ENCODE measurements around the gene TMEM242.

TMEM242 gene

GRCh38 chr6:157300436-157300835 lies 22.9 kb downstream of the TMEM242 start:
- H3K4me3 ChIP-seq (replicated peaks; ENCODE audit: low read depth, low read length) = no peak overlapping the region
- no peak for DNase-seq (ENCODE audit: extremely low read depth, insufficient read length)
- TF ChIP-seq, protein P1, sequence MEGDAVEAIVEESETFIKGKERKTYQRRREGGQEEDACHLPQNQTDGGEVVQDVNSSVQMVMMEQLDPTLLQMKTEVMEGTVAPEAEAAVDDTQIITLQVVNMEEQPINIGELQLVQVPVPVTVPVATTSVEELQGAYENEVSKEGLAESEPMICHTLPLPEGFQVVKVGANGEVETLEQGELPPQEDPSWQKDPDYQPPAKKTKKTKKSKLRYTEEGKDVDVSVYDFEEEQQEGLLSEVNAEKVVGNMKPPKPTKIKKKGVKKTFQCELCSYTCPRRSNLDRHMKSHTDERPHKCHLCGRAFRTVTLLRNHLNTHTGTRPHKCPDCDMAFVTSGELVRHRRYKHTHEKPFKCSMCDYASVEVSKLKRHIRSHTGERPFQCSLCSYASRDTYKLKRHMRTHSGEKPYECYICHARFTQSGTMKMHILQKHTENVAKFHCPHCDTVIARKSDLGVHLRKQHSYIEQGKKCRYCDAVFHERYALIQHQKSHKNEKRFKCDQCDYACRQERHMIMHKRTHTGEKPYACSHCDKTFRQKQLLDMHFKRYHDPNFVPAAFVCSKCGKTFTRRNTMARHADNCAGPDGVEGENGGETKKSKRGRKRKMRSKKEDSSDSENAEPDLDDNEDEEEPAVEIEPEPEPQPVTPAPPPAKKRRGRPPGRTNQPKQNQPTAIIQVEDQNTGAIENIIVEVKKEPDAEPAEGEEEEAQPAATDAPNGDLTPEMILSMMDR (IDR thresholded peaks at IDR 0.05; ENCODE audit: insufficient read depth, low read length, poor library complexity, severe bottlenecking) = no peak

DNA sequence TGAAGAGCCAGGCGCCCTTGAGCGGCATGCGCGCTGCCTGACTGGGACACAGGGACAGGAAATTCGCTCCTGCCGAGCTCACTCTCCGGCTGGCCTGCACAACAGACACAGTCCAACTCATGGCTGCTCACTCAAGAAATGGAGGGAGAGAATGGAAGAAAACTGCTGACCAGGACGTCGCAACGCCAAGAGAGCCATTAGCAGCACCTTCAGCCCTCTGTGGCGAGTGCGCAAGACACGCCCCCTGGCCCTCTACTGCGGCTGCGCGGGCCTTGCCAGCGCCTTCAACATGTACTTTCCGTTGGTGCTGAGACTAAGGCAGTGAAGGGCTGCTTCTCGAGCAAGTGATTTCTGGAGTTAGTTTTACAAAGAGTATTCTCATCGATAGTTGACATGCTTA lies 23.3 kb downstream of the TMEM242 start:
- TF ChIP-seq, protein P1 (IDR thresholded peaks at IDR 0.05; ENCODE audit: insufficient read depth, low read length, poor library complexity, severe bottlenecking) = no peak
- H3K36me3 ChIP-seq (ENCODE audit: control insufficient read depth, insufficient read depth, low read length) = no peaks in the 10 kb centered on the region
- H3K27me3 ChIP-seq (replicated peaks; ENCODE audit: control insufficient read depth, insufficient read depth, low read length) = no peaks in the 10 kb centered on the region
- no peak overlapping the region for H3K4me3 ChIP-seq (replicated peaks; ENCODE audit: low read depth, low read length)
- no peak for DNase-seq (ENCODE audit: extremely low read depth, insufficient read length)

More at GRCh38 chr6:157300436-157300835, 22.9 kb downstream of the TMEM242 start:
- Histone ChIP-seq H3K27me3 (replicated peaks; ENCODE audit: control insufficient read depth, insufficient read depth, low read length) (no peaks in the 10 kb centered on the region), H3K36me3 (ENCODE audit: control insufficient read depth, insufficient read depth, low read length) (no peaks in the 10 kb centered on the region)

DNA sequence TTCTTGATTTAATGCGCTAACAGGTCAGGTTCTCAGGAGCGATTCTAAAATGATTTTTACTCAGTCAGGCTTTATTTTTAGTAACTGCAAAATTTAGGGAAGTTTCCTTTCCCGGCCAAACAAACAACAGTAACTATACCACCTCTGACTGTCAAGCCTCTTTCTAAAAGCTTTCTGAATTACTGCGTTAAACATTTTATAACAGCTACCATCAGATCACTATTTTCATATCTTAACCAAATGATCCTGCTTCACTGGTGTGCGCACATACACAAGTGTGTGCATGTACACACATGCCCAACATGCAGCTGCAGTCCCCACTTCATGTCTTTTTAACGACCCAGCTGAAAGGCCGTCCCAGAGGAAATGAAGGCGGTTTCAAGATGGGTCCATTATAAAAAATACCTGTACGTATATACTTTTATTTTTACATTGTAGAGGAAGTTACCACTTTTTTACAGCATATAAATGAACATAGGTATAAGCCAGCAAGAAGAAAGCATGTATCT lies 25.0 kb downstream of the TMEM242 start:
- Histone ChIP-seq H3K4me3 (replicated peaks; ENCODE audit: low read depth, low read length) (no peak overlapping the region), H3K27me3 (replicated peaks; ENCODE audit: control insufficient read depth, insufficient read depth, low read length) (no peaks in the 10 kb centered on the region), H3K36me3 (ENCODE audit: control insufficient read depth, insufficient read depth, low read length) (no peaks in the 10 kb centered on the region)
- no peak for DNase-seq (ENCODE audit: extremely low read depth, insufficient read length)
- TF ChIP-seq, protein P1 (IDR thresholded peaks at IDR 0.05; ENCODE audit: insufficient read depth, low read length, poor library complexity, severe bottlenecking) = no peak

DNA sequence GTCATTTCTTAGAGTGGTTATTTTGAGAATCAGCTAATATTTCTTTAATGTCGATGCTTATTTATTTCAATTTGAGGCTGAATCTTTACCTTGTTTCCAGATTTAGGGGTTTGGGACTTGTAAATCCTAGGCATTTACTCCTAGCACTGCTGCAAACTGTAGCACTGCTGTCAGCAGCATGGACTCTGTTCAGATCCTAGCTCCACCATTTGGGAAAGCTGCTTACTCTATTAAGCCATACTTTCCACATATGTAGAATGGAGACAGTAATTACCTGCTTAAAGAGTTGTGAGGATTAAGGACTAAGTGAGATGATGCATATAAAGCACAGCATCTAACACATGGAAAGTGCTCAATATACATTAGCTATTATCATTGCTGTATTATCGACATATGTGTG lies 28.7 kb downstream of the TMEM242 start:
- no peak overlapping the region for H3K4me3 ChIP-seq (replicated peaks; ENCODE audit: low read depth, low read length)
- no peak for DNase-seq (ENCODE audit: extremely low read depth, insufficient read length)
- no peaks in the 10 kb centered on the region for H3K27me3 ChIP-seq (replicated peaks; ENCODE audit: control insufficient read depth, insufficient read depth, low read length)
- TF ChIP-seq, protein P1 (IDR thresholded peaks at IDR 0.05; ENCODE audit: insufficient read depth, low read length, poor library complexity, severe bottlenecking) = no peak
- no peaks in the 10 kb centered on the region for H3K36me3 ChIP-seq (ENCODE audit: control insufficient read depth, insufficient read depth, low read length)

GRCh38 chr6:157293780-157294179 lies 29.5 kb downstream of the TMEM242 start:
- no peak for DNase-seq (ENCODE audit: extremely low read depth, insufficient read length)
- no peaks in the 10 kb centered on the region for H3K27me3 ChIP-seq (replicated peaks; ENCODE audit: control insufficient read depth, insufficient read depth, low read length)
- H3K4me3 ChIP-seq (replicated peaks; ENCODE audit: low read depth, low read length) = no peak overlapping the region
- TF ChIP-seq, protein P1 (IDR thresholded peaks at IDR 0.05; ENCODE audit: insufficient read depth, low read length, poor library complexity, severe bottlenecking) = no peak
- no peaks in the 10 kb centered on the region for H3K36me3 ChIP-seq (ENCODE audit: control insufficient read depth, insufficient read depth, low read length)

- TF ChIP-seq, protein P1 (IDR thresholded peaks at IDR 0.05; ENCODE audit: insufficient read depth, low read length, poor library complexity, severe bottlenecking) = no peak
- Histone ChIP-seq H3K27me3 (replicated peaks; ENCODE audit: control insufficient read depth, insufficient read depth, low read length) (no peaks in the 10 kb centered on the region), H3K36me3 (ENCODE audit: control insufficient read depth, insufficient read depth, low read length) (no peaks in the 10 kb centered on the region), H3K4me3 (replicated peaks; ENCODE audit: low read depth, low read length) (no peak overlapping the region)
- no peak for DNase-seq (ENCODE audit: extremely low read depth, insufficient read length)
Observed at GRCh38 chr6:157292202-157292601, 31.1 kb downstream of the TMEM242 start.
